Liver (tissue), 9 donors: ENCODE measurements around the gene LYG1. TPM values are rescaled to one million over a fixed set of nuclear protein-coding genes. Genes with fewer than 3 reads are reported as not detected.

ENCODE experiments used
- DNase-seq: peaks from one replicate; pipeline ENCODE4 v3.0.0-alpha.2; 2017; ENCODE audit warnings: low spot score
- H3K27ac ChIP-seq, 2 donors: one replicate each; pipeline ENCODE4 v1.7.0; 2013; ENCODE audit warnings: inconsistent platforms in 2 of 2, low read length in 2 of 2, control low read depth in 1 of 2, low read depth in 1 of 2, mild to moderate bottlenecking in 1 of 2
- H3K27me3 ChIP-seq, 4 donors: one replicate each; pipeline versions ENCODE4 v1.6.1 to v1.7.0; 2013; ENCODE audit warnings: low read length in 3 of 4, inconsistent platforms in 1 of 4, mild to moderate bottlenecking in 1 of 4, moderate library complexity in 1 of 4; ENCODE audit not compliant: control insufficient read depth in 4 of 4, insufficient read depth in 4 of 4
- H3K36me3 ChIP-seq, 4 donors: one replicate each; pipeline versions ENCODE4 v1.6.1 to v1.7.0; 2013; ENCODE audit warnings: low read length in 3 of 4, mild to moderate bottlenecking in 3 of 4, low read depth in 1 of 4, moderate library complexity in 1 of 4; ENCODE audit not compliant: control insufficient read depth in 4 of 4, insufficient read depth in 3 of 4
- H3K4me1 ChIP-seq, 4 donors: one replicate each; pipeline versions ENCODE4 v1.6.1 to v1.7.0; 2013; ENCODE audit warnings: low read length in 3 of 4, mild to moderate bottlenecking in 3 of 4, moderate library complexity in 1 of 4; ENCODE audit not compliant: control insufficient read depth in 4 of 4, insufficient read depth in 4 of 4
- H3K4me3 ChIP-seq, 3 donors: one replicate each; pipeline versions ENCODE4 v1.6.1 to v1.7.0; 2013; ENCODE audit warnings: low read length in 3 of 3, control low read depth in 1 of 3, low read depth in 1 of 3, mild to moderate bottlenecking in 1 of 3
- H3K9ac ChIP-seq, 2 donors: one replicate each; pipeline ENCODE4 v1.7.0; 2013; ENCODE audit warnings: low read length in 2 of 2, mild to moderate bottlenecking in 2 of 2, moderate library complexity in 2 of 2, control low read depth in 1 of 2, low read depth in 1 of 2
- H3K9me3 ChIP-seq, 4 donors: one replicate each; pipeline versions ENCODE4 v1.6.1 to v1.7.0; 2013; ENCODE audit warnings: low read length in 3 of 4; ENCODE audit not compliant: control insufficient read depth in 4 of 4
- EGR1 ChIP-seq, 2 donors: IDR thresholded peaks; 2 replicates each; pipeline ENCODE4 v1.6.1; 2016 to 2018; ENCODE audit warnings: antibody characterized with exemption in 2 of 2, low read depth in 2 of 2
- FOXA1 ChIP-seq: IDR thresholded peaks from 2 replicates; pipeline ENCODE4 v1.6.1; 2016; ENCODE audit warnings: antibody characterized with exemption
- GABPA ChIP-seq, 2 donors: IDR thresholded peaks in 1 of 2; conservative IDR thresholded peaks in 1 of 2; 2 replicates each; pipeline ENCODE4 v1.6.1; 2016; ENCODE audit warnings: antibody characterized with exemption in 2 of 2, mild to moderate bottlenecking in 1 of 2, moderate library complexity in 1 of 2
- JUND ChIP-seq, 2 donors: IDR thresholded peaks; 2 replicates each; pipeline ENCODE4 v1.6.1; 2016; ENCODE audit warnings: antibody characterized with exemption in 2 of 2
- NR2F2 ChIP-seq: IDR thresholded peaks from 2 replicates; pipeline ENCODE4 v1.6.1; 2016; ENCODE audit warnings: antibody characterized with exemption
- RXRA ChIP-seq, 2 donors: IDR thresholded peaks; 2 replicates each; pipeline ENCODE4 v1.6.1; 2017 to 2018; ENCODE audit warnings: antibody characterized with exemption in 2 of 2, mild to moderate bottlenecking in 1 of 2
- SP1 ChIP-seq: IDR thresholded peaks from 2 replicates; pipeline ENCODE4 v1.6.1; 2018; ENCODE audit warnings: antibody characterized with exemption, mild to moderate bottlenecking
- YY1 ChIP-seq: IDR thresholded peaks from 2 replicates; pipeline ENCODE4 v1.6.1; 2016; ENCODE audit warnings: antibody characterized with exemption, mild to moderate bottlenecking
- WGBS: extraction: QIAGEN DNeasy Blood & Tissue Kit; methylation state at CpG from one replicate; pipeline ENCODE4 v1.1.7; 2013; 5-methylcytosine and 5-hydroxymethylcytosine counted together
- polyA plus RNA-seq, 2 donors: library from polyadenylated mRNA; stranded (reverse) in 1 of 2; unstranded in 1 of 2; fragments of 200-250 nt in 1 of 2; fragments of >200 nt in 1 of 2; fragmentation: Nextera tagmentation in 1 of 2; extraction: Ambion mirVana in 1 of 2; gene quantifications; one replicate each; pipeline versions ENCODE4 v1.2.1 to v1.2.3, GENCODE V29; 2013 to 2015
- total RNA-seq, 2 donors: library from RNA; depleted of rRNA; stranded (reverse); fragments of >200 nt; gene quantifications; one replicate each; pipeline ENCODE4 v1.2.3, GENCODE V29; 2014
- TF ChIP-seq, protein P1 (sequence below): IDR thresholded peaks from 2 replicates; pipeline ENCODE4 v1.6.1; 2016; ENCODE audit warnings: antibody characterized with exemption
- TF ChIP-seq, protein P2 (sequence below): fragments of 150-350 bp; IDR thresholded peaks from 2 replicates; pipeline ENCODE4 v1.5.1; 2017; ENCODE audit warnings: improper control_type of control experiment, low read depth, low read length; ENCODE audit not compliant: missing input control
- TF ChIP-seq, protein P3 (sequence below): IDR thresholded peaks from 2 replicates; pipeline ENCODE4 v1.6.1; 2016; ENCODE audit warnings: antibody characterized with exemption
- donor health status: healthy.
- donor health status: healthy.
- donor health status: healthy.
- donor health status: healthy.
- donor health status: healthy.

Gene LYG1
- total and polyA plus RNA-seq, 4 donors, result 0.14 to 0.85 (median 0.55) TPM

DNA sequence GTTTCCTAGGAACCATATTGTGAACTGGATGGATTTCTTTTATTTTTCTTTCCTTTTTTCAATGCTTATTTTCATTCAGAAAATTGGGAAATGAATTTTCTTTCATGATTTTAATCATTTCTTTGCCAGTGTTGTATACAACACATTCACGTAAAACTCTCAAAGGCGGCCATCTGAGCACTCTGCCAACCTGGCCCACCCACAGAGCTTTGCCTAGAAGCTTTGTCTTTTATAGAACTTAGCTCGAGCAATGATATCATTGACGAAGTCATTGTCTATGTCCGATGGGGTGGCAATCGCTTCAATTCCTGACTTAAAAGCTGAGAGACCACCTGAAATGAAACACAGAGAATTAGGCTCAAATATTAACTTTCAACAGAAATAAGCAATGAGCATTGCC is 58.8 kb downstream of the LYG1 start:
- H3K27me3 ChIP-seq, result no peaks in the 10 kb centered on the region
- H3K4me1 ChIP-seq, result no peaks in the 10 kb centered on the region
- no peak for DNase-seq
- H3K27ac ChIP-seq, result no peak overlapping the region
- no peak overlapping the region for H3K4me3 ChIP-seq
- over 99% methylated on average over 6 of the region's 6 CpGs for WGBS
- no peak overlapping the region for H3K9ac ChIP-seq
- H3K36me3 ChIP-seq, result no peaks in the 10 kb centered on the region
- no peak for TF ChIP-seq JUND (IDR thresholded peaks at IDR 0.05)
- no peaks in the 10 kb centered on the region for H3K9me3 ChIP-seq

DNA sequence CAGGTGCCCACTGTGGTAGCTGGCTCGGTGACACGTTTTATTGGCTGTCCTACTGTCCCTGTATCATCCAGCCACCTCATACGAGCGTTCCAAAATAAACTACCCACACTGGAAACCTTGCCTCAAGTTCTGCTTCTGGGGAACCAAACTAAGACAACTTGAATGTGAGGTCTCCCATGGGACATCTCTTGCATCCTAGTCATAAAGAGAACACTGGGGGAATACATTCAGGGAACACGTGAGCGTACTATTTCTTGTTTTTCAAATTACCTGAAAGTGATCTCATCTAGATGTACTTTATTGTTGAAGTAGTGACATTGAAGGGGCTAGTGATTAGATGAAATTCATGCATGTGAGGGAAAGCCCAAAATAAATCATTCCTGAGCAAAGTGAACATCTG is 60.6 kb downstream of the LYG1 start:
- no peaks in the 10 kb centered on the region for H3K36me3 ChIP-seq
- no peaks in the 10 kb centered on the region for H3K27me3 ChIP-seq
- no peaks in the 10 kb centered on the region for H3K4me1 ChIP-seq
- no peak for TF ChIP-seq JUND (IDR thresholded peaks at IDR 0.05)
- no peak for TF ChIP-seq NR2F2
- TF ChIP-seq EGR1 (IDR thresholded peaks at IDR 0.05; ENCODE audit: low read depth in 2 of 2), result no peak
- no peak for TF ChIP-seq YY1
- TF ChIP-seq, protein P1, sequence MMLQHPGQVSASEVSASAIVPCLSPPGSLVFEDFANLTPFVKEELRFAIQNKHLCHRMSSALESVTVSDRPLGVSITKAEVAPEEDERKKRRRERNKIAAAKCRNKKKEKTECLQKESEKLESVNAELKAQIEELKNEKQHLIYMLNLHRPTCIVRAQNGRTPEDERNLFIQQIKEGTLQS, result no peak
- TF ChIP-seq, protein P2, sequence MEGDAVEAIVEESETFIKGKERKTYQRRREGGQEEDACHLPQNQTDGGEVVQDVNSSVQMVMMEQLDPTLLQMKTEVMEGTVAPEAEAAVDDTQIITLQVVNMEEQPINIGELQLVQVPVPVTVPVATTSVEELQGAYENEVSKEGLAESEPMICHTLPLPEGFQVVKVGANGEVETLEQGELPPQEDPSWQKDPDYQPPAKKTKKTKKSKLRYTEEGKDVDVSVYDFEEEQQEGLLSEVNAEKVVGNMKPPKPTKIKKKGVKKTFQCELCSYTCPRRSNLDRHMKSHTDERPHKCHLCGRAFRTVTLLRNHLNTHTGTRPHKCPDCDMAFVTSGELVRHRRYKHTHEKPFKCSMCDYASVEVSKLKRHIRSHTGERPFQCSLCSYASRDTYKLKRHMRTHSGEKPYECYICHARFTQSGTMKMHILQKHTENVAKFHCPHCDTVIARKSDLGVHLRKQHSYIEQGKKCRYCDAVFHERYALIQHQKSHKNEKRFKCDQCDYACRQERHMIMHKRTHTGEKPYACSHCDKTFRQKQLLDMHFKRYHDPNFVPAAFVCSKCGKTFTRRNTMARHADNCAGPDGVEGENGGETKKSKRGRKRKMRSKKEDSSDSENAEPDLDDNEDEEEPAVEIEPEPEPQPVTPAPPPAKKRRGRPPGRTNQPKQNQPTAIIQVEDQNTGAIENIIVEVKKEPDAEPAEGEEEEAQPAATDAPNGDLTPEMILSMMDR, result no peak
- TF ChIP-seq SP1, result no peak
- no peak for TF ChIP-seq FOXA1
- TF ChIP-seq, protein P3, sequence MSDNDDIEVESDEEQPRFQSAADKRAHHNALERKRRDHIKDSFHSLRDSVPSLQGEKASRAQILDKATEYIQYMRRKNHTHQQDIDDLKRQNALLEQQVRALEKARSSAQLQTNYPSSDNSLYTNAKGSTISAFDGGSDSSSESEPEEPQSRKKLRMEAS, result no peak
- no peak for TF ChIP-seq RXRA (IDR thresholded peaks at IDR 0.05)
- 92% methylated on average over 6 of the region's 6 CpGs for WGBS
- no peaks in the 10 kb centered on the region for H3K9me3 ChIP-seq
- no peak overlapping the region for H3K9ac ChIP-seq
- no peak overlapping the region for H3K27ac ChIP-seq
- DNase-seq, result no peak
- no peak overlapping the region for H3K4me3 ChIP-seq

DNA sequence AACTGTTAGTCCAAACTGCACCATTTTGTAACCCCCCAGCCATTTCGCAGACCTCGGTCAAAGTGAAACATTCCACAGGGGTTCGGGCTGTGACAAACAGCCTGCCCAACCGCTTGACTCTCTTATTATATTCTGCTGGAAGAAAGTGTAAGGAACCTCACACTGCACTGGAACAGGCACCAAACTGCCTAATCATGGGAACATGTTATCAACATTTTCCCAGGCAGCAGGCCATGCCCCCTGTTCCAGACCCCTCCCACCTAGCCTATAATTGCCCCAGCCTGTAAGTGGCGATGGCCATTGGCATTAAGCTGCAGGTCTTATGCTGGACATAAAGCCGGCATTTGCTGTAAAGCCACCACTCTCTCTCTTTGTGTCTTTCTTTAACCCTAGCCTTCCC is 62.4 kb downstream of the LYG1 start:
- WGBS, result 94% methylated on average over 6 of the region's 6 CpGs
- H3K9me3 ChIP-seq, result no peaks in the 10 kb centered on the region
- H3K4me3 ChIP-seq, result no peak overlapping the region
- no peak for DNase-seq
- H3K36me3 ChIP-seq, result no peaks in the 10 kb centered on the region
- H3K27ac ChIP-seq, result no peak overlapping the region
- no peaks in the 10 kb centered on the region for H3K27me3 ChIP-seq
- no peak for TF ChIP-seq GABPA (IDR thresholded peaks at IDR 0.05 in 1 of 2, conservative IDR thresholded peaks at IDR 0.05 in 1 of 2)
- H3K4me1 ChIP-seq, result no peaks in the 10 kb centered on the region
- no peak overlapping the region for H3K9ac ChIP-seq

Other genes with a start within 250 kb of the LYG1 start
- gene C2orf15, start 159.5 kb downstream of the LYG1 start, total RNA-seq, result under 1 TPM; 0.33 to 0.65 TPM
- under 1 TPM; 0.24 to 0.25 TPM for gene C2orf15, start 159.5 kb downstream of the LYG1 start, polyA plus RNA-seq
- gene TSGA10, start 146.3 kb downstream of the LYG1 start, total RNA-seq, result 1 to 10 TPM; 3.5 to 4.4 TPM
- gene TSGA10, start 146.3 kb downstream of the LYG1 start, polyA plus RNA-seq, result 1 to 10 TPM in 1 of 2 donors, under 1 TPM in 1; 0.93 to 4.0 TPM
- 1 to 10 TPM; 4.3 to 4.8 TPM for gene LIPT1, start 146.2 kb downstream of the LYG1 start, total RNA-seq
- 1 to 10 TPM; 2.3 to 2.6 TPM for gene LIPT1, start 146.2 kb downstream of the LYG1 start, polyA plus RNA-seq
- gene MITD1, start 120.1 kb downstream of the LYG1 start, total RNA-seq, result 10 to 100 TPM; 10.5 to 15.5 TPM
- gene MITD1, start 120.1 kb downstream of the LYG1 start, polyA plus RNA-seq, result 10 to 100 TPM in 1 of 2 donors, 1 to 10 TPM in 1; 7.8 to 17.5 TPM
- gene MRPL30, start 120.0 kb downstream of the LYG1 start, total RNA-seq, result 10 to 100 TPM; 19.6 to 21.0 TPM
- gene MRPL30, start 120.0 kb downstream of the LYG1 start, polyA plus RNA-seq, result 10 to 100 TPM; 11.7 to 14.0 TPM
- gene LYG2, start 45.5 kb downstream of the LYG1 start, total RNA-seq, result not detected
- under 1 TPM in 1 of 2 donors, not detected in 1; 0.31 TPM for gene LYG2, start 45.5 kb downstream of the LYG1 start, polyA plus RNA-seq
- gene TXNDC9, start 35.1 kb upstream of the LYG1 start, total RNA-seq, result 10 to 100 TPM; 24.3 to 27.5 TPM
- 10 to 100 TPM; 12.5 to 17.6 TPM for gene TXNDC9, start 35.1 kb upstream of the LYG1 start, polyA plus RNA-seq
- 10 to 100 TPM; 21.1 to 23.7 TPM for gene EIF5B, start 36.2 kb upstream of the LYG1 start, total RNA-seq
- gene EIF5B, start 36.2 kb upstream of the LYG1 start, polyA plus RNA-seq, result 10 to 100 TPM; 10.2 to 14.4 TPM
- gene REV1, start 188.8 kb upstream of the LYG1 start, total RNA-seq, result 10 to 100 TPM; 20.5 to 37.7 TPM
- gene REV1, start 188.8 kb upstream of the LYG1 start, polyA plus RNA-seq, result 10 to 100 TPM in 1 of 2 donors, 1 to 10 TPM in 1; 4.0 to 11.9 TPM